Measurements from ENCODE around the gene LRRC8A. TPM values are rescaled to one million over a fixed set of nuclear protein-coding genes. Genes with fewer than 3 reads are reported as not detected.
"Not testable (repeated sequence)": the region's sequence is repeated elsewhere in the genome, so short reads cannot be mapped to it uniquely, and the experiment has no call there.

Gene LRRC8A
- total and polyA plus RNA-seq, 7 donors: 11.6 to 71.5 (median 16.4) TPM

- Histone ChIP-seq H3K4me3 (no peak overlapping the region), H3K36me3 (ENCODE audit: insufficient read depth in 1 of 2, low read depth in 1 of 2) (peaks cover 0 to 26% of the 10 kb centered on the region in 2 donors), H3K4me1 (no peaks in the 10 kb centered on the region), H3K9me3 (no peaks in the 10 kb centered on the region), H3K27ac (no peak overlapping the region), H3K27me3 (ENCODE audit: insufficient read depth in 3 of 3, low read length in 2 of 3) (no peaks in the 10 kb centered on the region)
- DNase-seq: no peak
- intact Hi-C loops (cut with DNase I): no loop called here
- ATAC-seq: no peak
- no peak for TF ChIP-seq CTCF (IDR thresholded peaks at IDR 0.05)
- 88 to 93% (median 91%) methylated on average over 14 of the region's 14 CpGs for WGBS, 3 donors
These were observed 45.3 kb upstream of the LRRC8A start for GRCh38 chr9:128836509-128837145.

DNA sequence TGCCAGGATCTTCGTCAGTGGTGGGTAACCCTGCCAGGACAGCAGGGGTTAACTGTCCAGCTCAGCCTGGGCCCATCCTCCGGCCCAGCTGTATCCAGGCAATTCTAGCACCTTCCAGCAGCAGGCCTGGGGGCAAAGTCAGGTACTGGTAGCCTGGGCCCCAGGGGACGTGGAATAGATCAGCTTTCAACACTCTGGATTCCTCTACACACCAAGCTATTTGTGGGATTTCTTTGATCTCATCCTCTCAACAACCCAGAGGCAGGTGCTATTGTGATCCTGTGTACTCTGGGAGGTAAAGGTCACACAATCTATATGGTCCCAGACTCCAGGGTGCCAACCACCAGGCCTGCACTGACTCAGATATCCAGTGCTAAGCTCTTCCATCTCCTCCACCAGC, 43.6 kb upstream of the LRRC8A start:
- TF ChIP-seq CTCF (IDR thresholded peaks at IDR 0.05): no peak
- no peak for DNase-seq
- Histone ChIP-seq H3K4me1 (no peaks in the 10 kb centered on the region), H3K36me3 (ENCODE audit: insufficient read depth in 1 of 2, low read depth in 1 of 2) (peaks cover 0 to 29% of the 10 kb centered on the region in 2 donors), H3K27ac (no peak overlapping the region), H3K4me3 (no peak overlapping the region), H3K9me3 (no peaks in the 10 kb centered on the region), H3K27me3 (ENCODE audit: insufficient read depth in 3 of 3, low read length in 2 of 3) (no peaks in the 10 kb centered on the region)
- WGBS, 3 donors: 62 to 83% (median 69%) methylated on average over 3 of the region's 3 CpGs
- ATAC-seq: no peak
- intact Hi-C loops (cut with DNase I): no loop called here

GRCh38 chr9:128840524-128840923, 41.4 kb upstream of the LRRC8A start:
- Histone ChIP-seq H3K27ac (no peak overlapping the region), H3K4me3 (no peak overlapping the region), H3K36me3 (ENCODE audit: insufficient read depth in 1 of 2, low read depth in 1 of 2) (peaks cover 0 to 14% of the 10 kb centered on the region in 2 donors), H3K4me1 (no peaks in the 10 kb centered on the region), H3K9me3 (no peaks in the 10 kb centered on the region), H3K27me3 (ENCODE audit: insufficient read depth in 3 of 3, low read length in 2 of 3) (no peaks in the 10 kb centered on the region)
- TF ChIP-seq CTCF (IDR thresholded peaks at IDR 0.05): no peak
- no peak for ATAC-seq
- intact Hi-C loops (cut with DNase I): no loop called here
- DNase-seq: no peak
- 98 to 100% (median 100%) methylated on average over 1 of the region's 1 CpG for WGBS, 3 donors

GRCh38 chr9:128841694-128842492, 40.0 kb upstream of the LRRC8A start:
- intact Hi-C loops (cut with DNase I): no loop called here
- DNase-seq (peak in 1 of 2 donors; percentile 1), ATAC-seq (no peak)
- no peaks in the 10 kb centered on the region for H3K4me1 ChIP-seq
- H3K36me3 ChIP-seq (ENCODE audit: insufficient read depth in 1 of 2, low read depth in 1 of 2): peaks cover 0 to 10% of the 10 kb centered on the region in 2 donors
- no peak overlapping the region for H3K27ac ChIP-seq
- no peak overlapping the region for H3K4me3 ChIP-seq
- 87 to 90% (median 88%) methylated on average over 12 of the region's 12 CpGs for WGBS, 3 donors
- H3K9me3 ChIP-seq: no peaks in the 10 kb centered on the region
- no peak for TF ChIP-seq CTCF (IDR thresholded peaks at IDR 0.05)
- no peaks in the 10 kb centered on the region for H3K27me3 ChIP-seq (ENCODE audit: insufficient read depth in 3 of 3, low read length in 2 of 3)

GRCh38 chr9:128843171-128843570, 38.8 kb upstream of the LRRC8A start:
- H3K4me1 ChIP-seq; H3K9me3 ChIP-seq; H3K4me3 ChIP-seq; intact Hi-C loops (cut with DNase I); H3K27ac ChIP-seq; DNase-seq; H3K27me3 ChIP-seq (ENCODE audit: insufficient read depth in 3 of 3, low read length in 2 of 3); ATAC-seq: not testable (repeated sequence)
- peaks cover 0 to 10% of the 10 kb centered on the region in 2 donors for H3K36me3 ChIP-seq (ENCODE audit: insufficient read depth in 1 of 2, low read depth in 1 of 2)
- 94 to 98% (median 94%) methylated on average over 7 of the region's 7 CpGs for WGBS, 3 donors

All from psoas muscle (tissue), 8 donors.